ENCODE measurements around the gene NMNAT3.

- TF ChIP-seq, protein P1, sequence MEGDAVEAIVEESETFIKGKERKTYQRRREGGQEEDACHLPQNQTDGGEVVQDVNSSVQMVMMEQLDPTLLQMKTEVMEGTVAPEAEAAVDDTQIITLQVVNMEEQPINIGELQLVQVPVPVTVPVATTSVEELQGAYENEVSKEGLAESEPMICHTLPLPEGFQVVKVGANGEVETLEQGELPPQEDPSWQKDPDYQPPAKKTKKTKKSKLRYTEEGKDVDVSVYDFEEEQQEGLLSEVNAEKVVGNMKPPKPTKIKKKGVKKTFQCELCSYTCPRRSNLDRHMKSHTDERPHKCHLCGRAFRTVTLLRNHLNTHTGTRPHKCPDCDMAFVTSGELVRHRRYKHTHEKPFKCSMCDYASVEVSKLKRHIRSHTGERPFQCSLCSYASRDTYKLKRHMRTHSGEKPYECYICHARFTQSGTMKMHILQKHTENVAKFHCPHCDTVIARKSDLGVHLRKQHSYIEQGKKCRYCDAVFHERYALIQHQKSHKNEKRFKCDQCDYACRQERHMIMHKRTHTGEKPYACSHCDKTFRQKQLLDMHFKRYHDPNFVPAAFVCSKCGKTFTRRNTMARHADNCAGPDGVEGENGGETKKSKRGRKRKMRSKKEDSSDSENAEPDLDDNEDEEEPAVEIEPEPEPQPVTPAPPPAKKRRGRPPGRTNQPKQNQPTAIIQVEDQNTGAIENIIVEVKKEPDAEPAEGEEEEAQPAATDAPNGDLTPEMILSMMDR (IDR thresholded peaks at IDR 0.05): no peak
- TF ChIP-seq EZH2phosphoT487 (IDR thresholded peaks at IDR 0.05): no peak
Measured at GRCh38 chr3:139514741-139515140, 163.0 kb downstream of the NMNAT3 start.

Measured in neural progenitor cell (in vitro differentiated cells).